Muscle of back (tissue), 13 donors: ENCODE data around the gene SHISAL1. TPM values are rescaled to one million over a fixed set of nuclear protein-coding genes. Genes with fewer than 3 reads are reported as not detected.
A peak's percentile ranks its signal among the peaks of the same experiment; 100 is the strongest.

Experiments
- DNase-seq, 3 donors: peaks; one replicate each; pipeline versions ENCODE4 v3.0.0 to v3.0.0-alpha.2; 2013
- long read RNA-seq, 9 donors: transcript quantifications; one replicate each; lab custom pipeline, GENCODE V29; 2026
- polyA plus RNA-seq, 10 donors: library from polyadenylated mRNA; unstranded; fragments of 120-200 nt; gene quantifications; one replicate each; pipeline ENCODE4 v1.2.1, GENCODE V29; 2013; ENCODE audit not compliant: insufficient read length in 10 of 10

Gene SHISAL1
- 10 to 100 TPM in 8 of 10 donors, 1 to 10 TPM in 2; 8.5 to 18.6 (median 11.9) TPM for polyA plus RNA-seq
- long read RNA-seq, donor 1 = 0 reads
- long read RNA-seq, donor 2 = 0 reads
- long read RNA-seq, donor 3 = 0 reads
- long read RNA-seq, donor 4 = 0 reads
- long read RNA-seq, donor 5, partial matches to known transcripts = 6 of 6 reads
- long read RNA-seq, donor 5, other reads (novel, unspliced or antisense) = 0 of 6 reads
- long read RNA-seq, donor 6 = 0 reads
- long read RNA-seq, donor 7 = 0 reads
- long read RNA-seq, donor 8 = 0 reads
- long read RNA-seq, donor 9 = 0 reads

DNA sequence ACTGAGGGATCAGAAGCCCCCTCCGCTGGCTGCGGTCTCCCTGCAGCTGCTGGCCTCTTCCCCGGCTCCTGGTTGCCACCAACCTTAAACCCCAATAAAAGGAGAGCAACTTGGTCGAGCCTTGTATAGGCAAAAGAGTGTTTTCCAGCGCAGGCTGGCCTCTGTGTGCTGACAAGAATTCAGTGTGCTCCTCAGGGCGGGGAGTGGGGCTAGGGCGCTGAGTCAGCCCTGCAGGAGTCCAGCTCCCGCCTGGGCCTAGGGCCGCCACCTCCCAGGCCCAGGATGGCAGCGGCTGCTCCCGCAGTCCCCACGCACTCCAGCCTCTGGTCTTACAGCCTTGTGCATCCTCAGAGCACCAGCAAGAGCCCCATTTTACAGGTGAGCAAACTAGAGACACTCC, at the start of gene SHISAL1:
Gene SHISAL1 (minus strand): TSS at position 186 of the 400 bp plus-strand sequence. CDS start 12,006 bp downstream, outside the sequence.
- no peak for DNase-seq

DNA sequence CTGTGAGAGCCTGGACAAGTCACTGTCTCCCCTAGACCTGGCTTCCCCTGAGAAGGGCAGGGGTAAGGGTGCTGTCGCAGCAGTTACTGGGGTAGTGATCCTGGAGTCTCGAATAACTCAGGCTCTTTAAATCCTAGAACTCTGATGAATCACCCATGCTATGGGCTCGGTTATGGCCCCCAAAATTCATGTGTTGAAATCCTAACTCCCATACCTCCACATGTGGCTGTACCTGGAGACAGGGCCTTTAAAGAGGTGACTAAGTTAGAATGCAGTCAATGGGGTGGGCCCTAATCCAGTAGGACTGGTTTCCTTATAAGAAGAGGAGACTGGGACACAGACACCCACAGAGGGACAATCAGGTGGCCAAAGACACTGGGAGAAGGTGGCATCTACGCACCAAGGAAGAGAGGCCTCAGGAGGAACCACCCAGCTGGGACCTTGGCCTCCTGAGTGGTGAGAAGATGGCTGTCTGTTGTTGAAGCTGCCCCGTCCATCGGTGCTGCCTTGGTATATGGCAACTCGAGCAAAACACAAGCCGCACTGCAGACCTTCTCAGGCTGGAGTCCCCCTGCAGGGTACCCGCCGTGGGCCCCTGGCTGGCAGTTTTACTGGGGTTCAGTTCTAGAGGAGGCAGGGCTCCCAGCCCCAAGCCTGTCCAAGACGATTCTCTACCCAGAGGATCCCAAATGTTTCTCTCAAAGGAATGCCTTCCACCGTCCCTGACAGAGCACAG, 48.8 kb upstream of the SHISAL1 start:
- no peak for DNase-seq

GRCh38 chr22:44360668-44361381, 48.1 kb upstream of the SHISAL1 start:
- DNase-seq = peak in 1 of 3 donors; percentile 65

GRCh38 chr22:44360306-44360667, 47.5 kb upstream of the SHISAL1 start:
- no peak for DNase-seq

- no peak for DNase-seq
These were observed 46.9 kb upstream of the SHISAL1 start for GRCh38 chr22:44359496-44360110.

DNA sequence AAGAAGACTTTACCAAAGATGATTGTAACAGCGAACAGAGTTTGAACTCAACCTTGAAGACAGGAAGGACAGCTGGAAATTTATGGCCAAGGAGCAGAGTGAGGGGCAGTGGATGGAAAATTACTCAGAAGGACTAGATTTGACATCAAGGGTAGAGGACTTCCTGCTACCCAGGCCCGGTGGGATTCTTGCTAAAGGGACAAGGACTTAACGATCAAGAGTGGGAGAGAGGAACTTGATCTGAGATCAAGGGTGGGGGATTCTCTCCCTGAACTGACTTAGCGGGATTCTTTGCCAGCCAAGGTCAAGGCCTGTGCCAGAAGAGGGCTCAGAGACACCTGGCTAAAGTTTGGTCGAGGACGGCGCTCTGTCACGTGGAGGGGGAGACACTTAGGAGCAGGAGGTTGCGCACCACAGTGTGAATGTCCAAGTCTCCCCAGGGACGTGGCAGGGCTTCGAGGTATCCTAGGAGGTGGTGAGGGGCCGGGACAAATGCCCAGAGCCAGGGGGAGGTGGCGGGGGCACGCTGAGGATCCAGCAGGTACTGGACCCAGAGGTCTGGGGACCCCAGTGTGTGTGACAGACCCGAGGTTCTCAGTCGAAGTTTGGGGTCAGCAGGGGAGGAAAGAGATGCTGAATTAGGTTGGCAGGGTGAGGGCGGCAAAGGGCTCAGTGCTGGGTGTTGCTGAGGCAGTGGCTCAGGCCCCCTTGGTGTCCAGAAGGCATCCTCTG, 46.1 kb upstream of the SHISAL1 start:
- DNase-seq = no peak

DNA sequence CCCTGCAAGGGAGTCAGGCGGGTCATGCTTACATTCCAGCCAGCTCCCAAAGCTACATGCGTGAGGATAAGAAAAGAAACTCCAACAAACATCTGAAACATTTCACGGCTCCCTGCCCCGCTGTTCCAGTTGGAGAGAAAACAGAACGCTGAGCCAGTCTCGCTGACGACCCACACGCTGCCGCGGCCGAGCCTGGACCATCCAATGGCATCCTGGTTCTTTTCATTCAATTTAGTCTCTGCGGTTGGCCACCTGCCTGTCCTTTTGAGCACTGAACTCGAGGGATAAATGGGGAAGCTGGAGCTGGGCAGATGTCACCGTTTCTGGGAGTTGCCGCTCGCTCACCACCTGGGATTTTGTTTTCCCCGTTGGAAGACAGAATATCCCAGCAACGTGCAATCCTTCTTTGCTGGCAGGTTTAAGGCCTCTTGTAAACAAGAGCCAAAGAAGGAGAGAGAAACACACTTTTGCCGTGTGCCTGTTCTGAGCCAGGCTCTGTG, 45.3 kb upstream of the SHISAL1 start:
- DNase-seq = peak in 1 of 3 donors; percentile 69

- DNase-seq = no peak
These were observed 44.7 kb upstream of the SHISAL1 start for GRCh38 chr22:44357296-44357965.

- no peak for DNase-seq
These were observed 42.9 kb upstream of the SHISAL1 start for GRCh38 chr22:44355716-44356070.

GRCh38 chr22:44354288-44354687, 41.5 kb upstream of the SHISAL1 start:
- DNase-seq = no peak

GRCh38 chr22:44353041-44353440, 40.3 kb upstream of the SHISAL1 start:
- no peak for DNase-seq

DNA sequence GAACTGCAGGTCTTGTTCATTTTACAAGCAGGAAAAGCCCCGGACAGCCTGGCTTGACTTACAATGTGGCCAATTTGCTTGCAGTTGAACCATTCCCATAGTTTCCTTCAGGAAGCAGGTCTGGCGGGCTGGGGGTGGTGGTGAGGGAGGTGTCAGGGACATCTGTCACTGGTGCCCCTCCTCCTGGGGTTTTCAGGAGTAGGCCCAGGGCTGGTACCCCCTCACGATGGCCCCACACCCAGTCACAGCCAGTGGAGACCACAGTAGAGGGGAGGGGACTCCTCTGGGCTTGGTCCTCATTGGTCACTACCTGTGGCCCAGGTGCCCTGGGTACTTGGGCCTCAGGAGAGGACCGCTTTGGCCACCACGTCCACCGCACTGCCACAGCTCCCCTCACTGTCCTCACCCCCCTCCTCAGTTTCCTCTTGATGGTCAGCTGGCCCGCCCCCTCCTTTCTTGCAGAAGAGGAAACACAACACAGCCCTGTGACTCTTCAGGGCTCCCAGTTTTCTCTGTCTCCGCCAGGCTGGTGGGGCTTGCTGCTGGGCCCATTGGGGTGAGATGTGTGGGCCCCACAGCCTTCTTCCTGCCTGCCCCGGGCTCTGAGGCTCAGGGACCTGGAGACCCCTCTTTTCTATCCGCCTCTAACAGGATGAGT, 39.8 kb upstream of the SHISAL1 start:
- no peak for DNase-seq

- DNase-seq = peak; percentile 61 to 76 (median 72)
These were observed 39.1 kb upstream of the SHISAL1 start for GRCh38 chr22:44351685-44352377.

DNA sequence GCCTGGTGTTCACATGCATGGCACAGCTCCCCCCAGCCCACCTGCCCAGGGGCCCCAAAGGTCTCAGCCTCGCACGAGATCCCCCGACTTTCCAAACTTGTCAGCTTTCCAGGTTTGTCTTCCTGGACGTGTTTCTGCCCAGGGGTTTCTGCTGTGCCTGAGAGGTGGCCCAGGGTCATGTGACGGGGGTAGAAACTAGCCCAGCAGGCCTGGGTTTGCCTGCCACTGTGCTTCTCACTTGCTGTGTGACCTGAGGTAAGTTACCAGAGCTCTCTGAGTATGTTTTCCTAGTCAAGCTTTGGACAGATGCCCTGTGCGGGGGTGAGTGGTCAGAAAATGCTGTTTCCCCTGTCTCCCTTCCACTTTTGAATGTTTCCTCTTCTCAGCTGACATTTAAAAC, 38.3 kb upstream of the SHISAL1 start:
- DNase-seq = no peak

- no peak for DNase-seq
These were observed 36.8 kb upstream of the SHISAL1 start for GRCh38 chr22:44349594-44349993.

GRCh38 chr22:44348971-44349560, 36.3 kb upstream of the SHISAL1 start:
- DNase-seq = no peak

DNA sequence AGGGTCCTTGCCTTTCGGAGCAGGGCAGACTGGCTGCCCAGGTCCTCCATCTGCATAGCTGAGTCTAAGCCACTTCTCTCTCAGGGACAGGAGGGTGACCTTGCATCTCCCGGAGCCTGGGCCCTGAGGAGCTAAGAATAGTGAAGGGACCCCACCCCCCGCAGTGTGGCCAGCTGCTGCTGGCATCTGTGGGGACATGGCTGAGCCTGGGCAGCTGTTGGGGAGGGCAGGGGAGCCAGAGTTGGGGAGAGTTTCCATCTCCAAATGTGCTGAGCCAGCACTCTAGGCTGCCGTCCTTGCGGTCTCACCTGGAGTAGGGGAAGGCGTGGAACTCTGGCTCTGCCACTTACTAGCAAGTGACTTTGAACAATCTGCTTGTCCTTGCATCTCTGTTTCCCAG, 34.8 kb upstream of the SHISAL1 start:
- no peak for DNase-seq

DNA sequence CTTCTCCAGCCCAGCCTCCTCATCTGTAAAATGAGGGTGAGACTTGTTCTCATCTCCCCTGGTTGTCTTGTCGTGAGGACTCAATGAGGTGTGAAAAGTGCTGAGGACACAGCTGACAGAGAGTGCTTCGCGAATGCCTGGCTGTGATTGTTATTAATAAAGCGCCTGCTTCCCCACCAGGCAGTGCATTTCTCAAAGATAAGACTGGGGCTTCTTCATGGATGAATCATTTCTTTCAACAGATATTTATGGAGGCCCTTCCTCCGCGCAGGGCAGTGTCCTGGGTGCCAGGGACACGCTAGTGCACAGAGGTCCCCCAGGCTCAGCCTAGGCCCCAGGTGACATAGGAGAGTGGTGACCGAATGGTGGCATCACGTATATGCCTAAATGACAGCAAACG, 34.3 kb upstream of the SHISAL1 start:
- DNase-seq = no peak

GRCh38 chr22:44345872-44346271, 33.1 kb upstream of the SHISAL1 start:
- DNase-seq = no peak
